Peyer's patch (tissue), 4 donors: Measurements from ENCODE around the gene SGMS1.
A peak's percentile ranks its signal among the peaks of the same experiment; 100 is the strongest.
"Not testable (repeated sequence)": the region's sequence is repeated elsewhere in the genome, so short reads cannot be mapped to it uniquely, and the experiment has no call there.

ENCODE experiments used
- POLR2A ChIP-seq, 2 donors: fragments of 450-650 bp; IDR thresholded peaks; one replicate each; pipeline ENCODE4 v1.5.1; 2017; ENCODE audit warnings: antibody characterized with exemption in 2 of 2, mild to moderate bottlenecking in 2 of 2, moderate library complexity in 2 of 2
- TF ChIP-seq, protein P1 (sequence below), 6 experiments: fragments of 450-650 bp in 4 of 6; fragments of 200-600 bp in 2 of 6; sonication (generic) in 1 of 6; IDR thresholded peaks; one replicate each; pipeline ENCODE4 v1.5.1; 2017 to 2019; ENCODE audit warnings: antibody characterized with exemption in 6 of 6, mild to moderate bottlenecking in 3 of 6, moderate library complexity in 1 of 6

DNA sequence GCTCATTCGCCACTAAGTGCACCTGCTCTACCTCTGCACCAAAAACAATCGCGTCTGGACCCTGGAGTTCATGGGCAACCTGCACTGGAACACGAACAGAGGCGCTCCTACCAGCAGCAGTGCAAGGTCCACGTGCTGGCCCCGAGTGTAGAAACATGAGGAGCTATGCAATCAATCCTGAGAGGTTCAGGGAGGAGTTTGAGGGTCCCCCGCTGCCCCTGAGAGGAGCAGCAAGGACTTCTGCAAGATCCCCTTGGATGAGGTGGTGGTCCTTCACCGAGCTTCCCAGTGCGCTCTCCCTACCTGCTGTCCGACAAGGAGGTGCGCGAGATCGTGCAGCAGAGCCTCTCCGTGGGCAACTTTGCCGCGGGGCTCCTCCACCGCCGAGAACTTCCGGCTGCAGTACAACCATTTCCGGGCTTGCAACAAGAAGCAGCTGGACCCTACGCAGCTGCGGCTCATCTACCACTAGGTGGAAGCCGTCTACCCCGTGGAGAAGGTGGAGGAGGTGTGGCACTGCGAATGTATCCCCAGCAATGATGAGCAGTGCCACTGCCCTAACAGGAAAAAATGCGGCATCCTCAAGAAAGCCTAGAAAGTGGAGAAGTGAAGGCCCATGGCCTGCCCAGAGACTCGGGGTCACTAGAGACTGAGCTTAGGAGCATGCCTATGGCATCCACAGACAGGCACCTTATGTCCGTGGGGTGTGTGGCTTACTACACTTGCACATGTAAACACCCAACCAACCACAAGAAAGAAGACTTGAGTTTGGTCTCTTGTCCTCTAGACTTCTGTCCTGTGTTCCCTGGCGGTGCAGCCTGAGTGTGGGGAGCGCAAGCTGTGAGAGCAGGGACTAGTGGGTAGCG lies 36.3 kb upstream of the SGMS1 start:
- TF ChIP-seq POLR2A (IDR thresholded peaks at IDR 0.05): not testable (repeated sequence)
- TF ChIP-seq, protein P1, sequence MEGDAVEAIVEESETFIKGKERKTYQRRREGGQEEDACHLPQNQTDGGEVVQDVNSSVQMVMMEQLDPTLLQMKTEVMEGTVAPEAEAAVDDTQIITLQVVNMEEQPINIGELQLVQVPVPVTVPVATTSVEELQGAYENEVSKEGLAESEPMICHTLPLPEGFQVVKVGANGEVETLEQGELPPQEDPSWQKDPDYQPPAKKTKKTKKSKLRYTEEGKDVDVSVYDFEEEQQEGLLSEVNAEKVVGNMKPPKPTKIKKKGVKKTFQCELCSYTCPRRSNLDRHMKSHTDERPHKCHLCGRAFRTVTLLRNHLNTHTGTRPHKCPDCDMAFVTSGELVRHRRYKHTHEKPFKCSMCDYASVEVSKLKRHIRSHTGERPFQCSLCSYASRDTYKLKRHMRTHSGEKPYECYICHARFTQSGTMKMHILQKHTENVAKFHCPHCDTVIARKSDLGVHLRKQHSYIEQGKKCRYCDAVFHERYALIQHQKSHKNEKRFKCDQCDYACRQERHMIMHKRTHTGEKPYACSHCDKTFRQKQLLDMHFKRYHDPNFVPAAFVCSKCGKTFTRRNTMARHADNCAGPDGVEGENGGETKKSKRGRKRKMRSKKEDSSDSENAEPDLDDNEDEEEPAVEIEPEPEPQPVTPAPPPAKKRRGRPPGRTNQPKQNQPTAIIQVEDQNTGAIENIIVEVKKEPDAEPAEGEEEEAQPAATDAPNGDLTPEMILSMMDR (IDR thresholded peaks at IDR 0.05): peak in 2 of 6 experiments; percentile 8 to 12
